OCI-LY3 (cell line): ENCODE measurements around the gene DESI1.

Experiments
- EZH2phosphoT487 ChIP-seq: fragments of 200-600 bp; shearing (Covaris generic); IDR thresholded peaks from 2 replicates; pipeline ENCODE4 v1.6.1; 2018; ENCODE audit warnings: antibody characterized with exemption, mixed run types, low read depth
- TF ChIP-seq, protein P1 (sequence below): fragments of 200-600, 300-600 bp; sonication (generic); IDR thresholded peaks from 2 replicates; pipeline ENCODE4 v1.5.1; 2014; ENCODE audit warnings: antibody characterized with exemption, low read length, low read depth

DNA sequence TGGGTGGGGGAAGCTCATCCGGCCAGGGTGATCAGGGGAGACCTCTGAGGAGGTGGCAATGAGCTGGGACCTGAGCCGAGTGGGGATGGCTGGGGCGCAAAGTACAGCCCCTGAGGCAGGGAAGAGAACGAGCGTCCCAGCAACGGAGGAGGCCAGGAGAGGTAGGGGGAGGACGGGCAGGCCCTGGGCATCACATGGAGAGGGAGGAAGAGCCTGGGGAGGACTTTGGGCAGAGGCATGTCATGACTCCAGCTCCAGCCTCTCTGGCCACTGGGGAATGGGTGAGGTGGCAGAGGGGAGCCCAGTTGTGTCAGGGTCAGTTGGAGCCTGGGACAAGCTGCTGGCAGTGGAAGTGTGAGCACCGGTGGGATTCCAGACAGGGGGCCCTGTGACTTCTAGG is 42.7 kb downstream of the DESI1 start:
- TF ChIP-seq, protein P1, sequence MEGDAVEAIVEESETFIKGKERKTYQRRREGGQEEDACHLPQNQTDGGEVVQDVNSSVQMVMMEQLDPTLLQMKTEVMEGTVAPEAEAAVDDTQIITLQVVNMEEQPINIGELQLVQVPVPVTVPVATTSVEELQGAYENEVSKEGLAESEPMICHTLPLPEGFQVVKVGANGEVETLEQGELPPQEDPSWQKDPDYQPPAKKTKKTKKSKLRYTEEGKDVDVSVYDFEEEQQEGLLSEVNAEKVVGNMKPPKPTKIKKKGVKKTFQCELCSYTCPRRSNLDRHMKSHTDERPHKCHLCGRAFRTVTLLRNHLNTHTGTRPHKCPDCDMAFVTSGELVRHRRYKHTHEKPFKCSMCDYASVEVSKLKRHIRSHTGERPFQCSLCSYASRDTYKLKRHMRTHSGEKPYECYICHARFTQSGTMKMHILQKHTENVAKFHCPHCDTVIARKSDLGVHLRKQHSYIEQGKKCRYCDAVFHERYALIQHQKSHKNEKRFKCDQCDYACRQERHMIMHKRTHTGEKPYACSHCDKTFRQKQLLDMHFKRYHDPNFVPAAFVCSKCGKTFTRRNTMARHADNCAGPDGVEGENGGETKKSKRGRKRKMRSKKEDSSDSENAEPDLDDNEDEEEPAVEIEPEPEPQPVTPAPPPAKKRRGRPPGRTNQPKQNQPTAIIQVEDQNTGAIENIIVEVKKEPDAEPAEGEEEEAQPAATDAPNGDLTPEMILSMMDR: no peak
- no peak for TF ChIP-seq EZH2phosphoT487
